Measurements from ENCODE around the gene TMEM106B. TPM values are rescaled to one million over a fixed set of nuclear protein-coding genes. Genes with fewer than 3 reads are reported as not detected.

TMEM106B gene
- total RNA-seq, 4 donors from 2014 or later: 41.6 to 49.4 (median 45.4) TPM

- WGBS, 2 donors: 92 to 96% methylated on average over 1 of the region's 1 CpG
- intact Hi-C loops (cut with DNase I; ENCODE audit: low total_unique reads): no loop called here
- no peak overlapping the region for H3K4me3 ChIP-seq (ENCODE audit: low read depth, poor library complexity, severe bottlenecking)
- no peak for DNase-seq (ENCODE audit: low spot score in 2 of 2)
- TF ChIP-seq POLR2A (IDR thresholded peaks at IDR 0.05): no peak
- no peak for TF ChIP-seq CTCF (IDR thresholded peaks at IDR 0.05)
Observed at GRCh38 chr7:12290761-12291160, 79.7 kb downstream of the TMEM106B start.

- 87 to 89% methylated on average over 1 of the region's 1 CpG for WGBS, 2 donors
- intact Hi-C loops (cut with DNase I; ENCODE audit: low total_unique reads): no loop called here
- TF ChIP-seq POLR2A (IDR thresholded peaks at IDR 0.05): no peak
- no peak for TF ChIP-seq CTCF (IDR thresholded peaks at IDR 0.05)
- no peak overlapping the region for H3K4me3 ChIP-seq (ENCODE audit: low read depth, poor library complexity, severe bottlenecking)
- no peak for DNase-seq (ENCODE audit: low spot score in 2 of 2)
Observed at GRCh38 chr7:12291870-12292269, 80.8 kb downstream of the TMEM106B start.

Other genes starting within 250 kb of the TMEM106B start
- under 1 TPM in 3 of 4 donors, not detected in 1; 0.05 to 0.32 (median 0.19) TPM for gene VWDE, start 192.6 kb downstream of the TMEM106B start, total RNA-seq

Data from lower leg skin (tissue), 4 donors.